HG02938 (cell line): Measurements from ENCODE around the gene GRIA1.

Experiments
- ATAC-seq: cut with Tn5 transposase; IDR thresholded peaks from one replicate; pipeline ENCODE4 v1.9.1; 2021; ENCODE audit warnings: mild to moderate bottlenecking, moderate library complexity; ENCODE audit not compliant: unreplicated experiment

GRIA1 gene

GRCh38 chr5:153601377-153601776 lies 110.9 kb downstream of the GRIA1 start:
- peak; percentile 78 for ATAC-seq

- no peak for ATAC-seq
Measured at GRCh38 chr5:153605386-153605785, 114.9 kb downstream of the GRIA1 start.

- no peak for ATAC-seq
Measured at GRCh38 chr5:153610009-153610408, 119.5 kb downstream of the GRIA1 start.

- no peak for ATAC-seq
Measured at GRCh38 chr5:153610811-153611210, 120.3 kb downstream of the GRIA1 start.

GRCh38 chr5:153613144-153613543 lies 122.7 kb downstream of the GRIA1 start:
- no peak for ATAC-seq

GRCh38 chr5:153613672-153614071 lies 123.2 kb downstream of the GRIA1 start:
- no peak for ATAC-seq

GRCh38 chr5:153617190-153617589 lies 126.7 kb downstream of the GRIA1 start:
- ATAC-seq = no peak

- ATAC-seq = no peak
Measured at GRCh38 chr5:153618307-153618706, 127.8 kb downstream of the GRIA1 start.

GRCh38 chr5:153618867-153619266 lies 128.4 kb downstream of the GRIA1 start:
- ATAC-seq = no peak

- no peak for ATAC-seq
Measured at GRCh38 chr5:153619771-153620170, 129.3 kb downstream of the GRIA1 start.

- ATAC-seq = no peak
Measured at GRCh38 chr5:153623124-153623523, 132.7 kb downstream of the GRIA1 start.

GRCh38 chr5:153623751-153624450 lies 133.4 kb downstream of the GRIA1 start:
- ATAC-seq = no peak

- no peak for ATAC-seq
Measured at GRCh38 chr5:153624451-153624765, 133.9 kb downstream of the GRIA1 start.

- ATAC-seq = no peak
Measured at GRCh38 chr5:153625826-153626354, 135.4 kb downstream of the GRIA1 start.

GRCh38 chr5:153626836-153627235 lies 136.4 kb downstream of the GRIA1 start:
- no peak for ATAC-seq

- ATAC-seq = no peak
Measured at GRCh38 chr5:153629027-153629895, 138.8 kb downstream of the GRIA1 start.

- no peak for ATAC-seq
Measured at GRCh38 chr5:153630546-153630945, 140.1 kb downstream of the GRIA1 start.

GRCh38 chr5:153632748-153633290 lies 142.3 kb downstream of the GRIA1 start:
- no peak for ATAC-seq

GRCh38 chr5:153636670-153637451 lies 146.4 kb downstream of the GRIA1 start:
- no peak for ATAC-seq

GRCh38 chr5:153640293-153640692 lies 149.8 kb downstream of the GRIA1 start:
- ATAC-seq = no peak

- ATAC-seq = no peak
Measured at GRCh38 chr5:153641183-153641688, 150.8 kb downstream of the GRIA1 start.
